Rectal smooth muscle tissue (tissue), 1 donor: Measurements from ENCODE around the gene BCAT1.
"Not testable (repeated sequence)": the region's sequence is repeated elsewhere in the genome, so short reads cannot be mapped to it uniquely, and the experiment has no call there.

Source experiments
- H3K27ac ChIP-seq: one replicate; pipeline ENCODE4 v1.7.0; 2013; ENCODE audit warnings: low read depth, low read length, inconsistent platforms
- H3K27me3 ChIP-seq: one replicate; pipeline ENCODE4 v1.7.0; 2013; ENCODE audit warnings: low read length; ENCODE audit not compliant: control insufficient read depth, insufficient read depth
- H3K36me3 ChIP-seq: one replicate; pipeline ENCODE4 v1.7.0; 2013; ENCODE audit warnings: low read length; ENCODE audit not compliant: control insufficient read depth, insufficient read depth
- H3K4me1 ChIP-seq: one replicate; pipeline ENCODE4 v1.7.0; 2013; ENCODE audit warnings: low read length; ENCODE audit not compliant: control insufficient read depth, insufficient read depth
- H3K4me3 ChIP-seq: one replicate; pipeline ENCODE4 v1.7.0; 2013; ENCODE audit warnings: low read length
- H3K9ac ChIP-seq: one replicate; pipeline ENCODE4 v1.7.0; 2013; ENCODE audit warnings: low read length

Gene BCAT1

DNA sequence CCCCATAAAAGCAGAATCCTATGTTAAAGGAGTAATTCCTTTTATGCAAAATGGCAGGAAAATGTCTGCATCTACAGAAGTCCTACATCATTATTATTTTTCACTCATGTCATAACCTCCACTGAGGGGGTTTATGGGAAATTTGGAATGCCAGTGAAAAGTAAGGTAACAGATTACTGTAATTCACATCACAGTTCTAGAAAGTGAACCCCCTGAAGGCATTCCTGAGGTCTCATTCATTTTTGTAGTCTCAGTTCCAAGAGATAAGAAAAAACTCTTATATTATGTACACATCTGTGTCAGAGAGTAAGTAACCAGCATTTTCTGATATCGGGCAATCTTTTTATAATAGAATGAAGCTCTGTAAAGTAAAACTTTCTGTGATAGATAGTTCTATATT lies 28.8 kb upstream of the BCAT1 start:
- H3K27ac ChIP-seq, result no peak overlapping the region
- no peaks in the 10 kb centered on the region for H3K4me1 ChIP-seq
- no peaks in the 10 kb centered on the region for H3K27me3 ChIP-seq
- no peak overlapping the region for H3K4me3 ChIP-seq
- no peaks in the 10 kb centered on the region for H3K36me3 ChIP-seq
- H3K9ac ChIP-seq, result no peak overlapping the region

DNA sequence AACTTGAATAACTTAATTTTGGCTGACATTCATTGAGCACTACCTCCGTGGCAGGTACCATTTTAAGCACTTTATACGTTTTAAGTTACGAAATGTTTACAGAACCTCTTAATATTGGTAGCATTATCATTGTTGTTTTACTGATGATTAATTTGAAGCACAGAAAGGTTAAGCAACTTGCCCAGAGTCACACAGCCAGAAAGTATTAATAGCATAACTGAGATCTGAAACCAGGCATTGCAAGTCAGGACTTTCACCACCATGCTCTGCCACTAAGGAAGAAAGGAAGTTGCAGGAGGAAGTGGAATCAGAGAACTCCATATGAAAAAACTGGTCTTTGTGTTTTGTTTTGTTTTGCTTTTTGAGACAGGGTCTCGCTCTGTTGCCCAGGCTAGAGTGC lies 28.2 kb upstream of the BCAT1 start:
- no peak overlapping the region for H3K9ac ChIP-seq
- H3K4me1 ChIP-seq, result no peaks in the 10 kb centered on the region
- H3K27ac ChIP-seq, result no peak overlapping the region
- no peaks in the 10 kb centered on the region for H3K27me3 ChIP-seq
- no peak overlapping the region for H3K4me3 ChIP-seq
- H3K36me3 ChIP-seq, result no peaks in the 10 kb centered on the region

DNA sequence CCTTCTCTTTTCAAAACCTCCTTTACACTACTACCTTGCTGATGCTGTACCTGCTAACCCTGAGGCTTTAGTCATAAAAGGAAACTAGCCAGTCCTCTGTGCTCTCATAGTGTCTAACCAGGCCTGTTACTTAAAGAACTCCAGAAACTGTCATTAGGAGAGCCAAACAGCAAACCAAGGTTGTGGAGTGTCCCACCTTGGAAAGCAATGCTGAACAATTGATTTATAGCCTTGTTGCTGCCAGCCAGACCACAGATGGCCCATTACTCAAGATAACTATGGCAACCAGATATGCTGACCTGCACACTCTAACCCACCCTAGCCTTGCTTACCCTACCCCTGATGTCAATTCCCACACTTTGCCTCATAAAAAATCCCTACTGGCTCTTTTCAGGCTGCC lies 26.5 kb upstream of the BCAT1 start:
- H3K27me3 ChIP-seq, result no peaks in the 10 kb centered on the region
- no peaks in the 10 kb centered on the region for H3K36me3 ChIP-seq
- no peak overlapping the region for H3K4me3 ChIP-seq
- H3K4me1 ChIP-seq, result no peaks in the 10 kb centered on the region
- no peak overlapping the region for H3K27ac ChIP-seq
- H3K9ac ChIP-seq, result no peak overlapping the region

DNA sequence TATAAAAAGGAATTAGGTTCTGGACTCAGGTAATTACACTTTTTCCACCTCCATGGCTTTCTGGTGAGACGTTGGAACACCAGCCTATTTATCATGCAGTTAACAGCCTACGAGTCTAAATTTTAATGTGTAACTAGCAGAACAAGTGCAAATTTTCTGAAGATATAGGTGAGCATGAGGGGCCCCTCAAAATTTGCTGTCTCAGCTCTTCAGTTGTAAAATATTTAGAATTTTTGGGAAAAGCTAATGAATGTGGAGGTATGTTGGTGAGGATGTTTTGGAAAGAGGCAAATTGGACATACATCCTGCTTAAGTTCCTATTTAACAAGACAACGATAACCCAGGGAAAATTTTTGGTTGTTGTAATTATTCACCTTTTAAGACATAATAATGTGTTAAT lies 25.3 kb upstream of the BCAT1 start:
- Histone ChIP-seq H3K9ac (no peak overlapping the region), H3K36me3 (no peaks in the 10 kb centered on the region), H3K27ac (no peak overlapping the region), H3K4me3 (no peak overlapping the region), H3K4me1 (no peaks in the 10 kb centered on the region), H3K27me3 (no peaks in the 10 kb centered on the region)

DNA sequence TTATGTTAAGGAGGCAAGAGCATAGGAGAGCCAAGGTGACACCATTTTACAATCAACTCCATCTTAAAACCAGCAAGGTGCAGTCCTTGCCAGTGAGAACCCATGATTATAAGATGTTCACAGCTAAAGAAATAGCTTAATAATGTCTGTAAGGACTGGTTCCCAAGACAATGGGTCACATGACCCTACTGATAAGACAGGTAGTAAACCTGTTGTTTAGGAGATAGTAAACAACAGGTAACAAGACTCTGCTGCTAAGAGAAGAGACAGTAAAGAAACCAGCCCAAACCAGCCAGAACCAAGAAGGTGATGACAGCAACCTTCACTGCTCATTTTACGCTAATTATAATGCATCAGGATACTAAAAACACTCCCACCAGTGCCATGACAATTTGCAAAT lies 23.2 kb upstream of the BCAT1 start:
- Histone ChIP-seq H3K27me3 (no peaks in the 10 kb centered on the region), H3K36me3 (no peaks in the 10 kb centered on the region), H3K9ac (no peak overlapping the region), H3K4me1 (no peaks in the 10 kb centered on the region), H3K4me3 (no peak overlapping the region), H3K27ac (no peak overlapping the region)

DNA sequence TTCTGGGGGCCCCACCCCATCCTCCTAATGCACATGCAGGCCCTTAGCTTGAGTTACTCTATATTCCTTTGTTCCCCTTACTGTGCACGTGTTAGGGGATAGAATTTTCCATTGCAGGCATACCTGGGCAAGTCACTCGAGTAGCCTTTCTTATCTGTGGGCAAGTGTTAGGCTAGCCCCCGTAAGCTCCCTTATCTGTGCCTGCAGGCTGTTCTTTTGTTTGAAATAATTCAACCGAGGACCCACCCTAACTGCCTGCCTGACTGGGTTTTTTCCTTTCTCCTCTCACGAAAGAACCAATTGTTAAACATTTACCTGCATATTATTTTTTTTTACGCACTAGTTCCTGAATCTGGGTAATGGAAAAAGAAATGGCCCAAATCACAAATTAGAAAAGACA lies 21.3 kb upstream of the BCAT1 start:
- Histone ChIP-seq H3K27ac (no peak overlapping the region), H3K4me1 (no peaks in the 10 kb centered on the region), H3K27me3 (no peaks in the 10 kb centered on the region), H3K36me3 (no peaks in the 10 kb centered on the region), H3K4me3 (no peak overlapping the region), H3K9ac (no peak overlapping the region)

DNA sequence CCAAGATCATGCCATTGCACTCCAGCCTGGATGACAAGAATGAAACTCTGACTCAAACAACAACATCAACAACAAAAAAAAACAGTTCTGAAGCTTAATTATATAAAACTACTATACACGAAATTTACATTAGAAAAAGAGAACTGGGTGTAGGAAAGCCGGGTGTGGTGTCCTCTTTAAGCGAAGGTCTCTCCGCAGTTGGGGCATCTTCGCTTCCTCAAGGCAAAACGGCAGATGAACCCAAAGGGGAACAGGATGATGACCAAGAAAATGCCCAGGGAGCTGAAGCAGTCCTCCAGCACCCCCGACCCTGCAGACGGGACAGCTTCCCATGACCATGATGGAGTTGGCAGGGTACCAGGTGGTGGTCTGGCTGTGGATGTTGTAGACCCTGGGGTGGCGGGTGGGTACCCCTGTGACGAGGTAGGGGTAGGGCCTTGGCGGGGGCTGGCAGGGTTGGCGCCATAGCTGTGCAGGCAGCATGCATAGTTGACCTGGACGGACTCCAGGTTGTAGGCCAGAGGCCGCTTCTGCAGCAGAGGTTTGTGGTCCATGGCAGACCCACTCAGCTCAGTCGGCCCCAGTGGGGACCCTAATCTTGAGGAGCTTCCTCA lies 18.2 kb upstream of the BCAT1 start:
- Histone ChIP-seq H3K27me3 (no peaks in the 10 kb centered on the region), H3K9ac (no peak overlapping the region), H3K4me3 (no peak overlapping the region), H3K36me3 (no peaks in the 10 kb centered on the region), H3K27ac (no peak overlapping the region), H3K4me1 (no peaks in the 10 kb centered on the region)

DNA sequence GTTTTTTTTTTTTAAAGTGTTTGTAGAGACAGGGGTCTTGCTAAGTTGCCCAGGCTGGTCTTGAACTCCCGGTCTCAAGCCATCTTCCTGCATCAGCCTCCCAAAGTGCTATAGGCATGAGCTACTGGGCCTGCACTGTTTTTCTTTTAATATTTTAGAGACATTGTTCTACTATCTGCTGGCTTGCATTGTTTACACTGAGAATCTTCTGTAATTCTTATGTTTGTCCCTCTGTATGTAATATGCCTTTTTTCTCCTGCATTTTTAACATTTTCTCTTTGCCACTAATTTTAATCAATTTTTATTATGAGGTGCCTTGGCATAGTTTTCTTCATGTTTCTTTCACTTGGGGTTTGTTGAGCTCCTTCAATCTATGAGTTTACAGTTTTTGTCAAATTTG lies 15.4 kb upstream of the BCAT1 start:
- Histone ChIP-seq H3K4me1 (no peaks in the 10 kb centered on the region), H3K36me3 (no peaks in the 10 kb centered on the region), H3K9ac (no peak overlapping the region), H3K27ac (no peak overlapping the region), H3K27me3 (no peaks in the 10 kb centered on the region), H3K4me3 (no peak overlapping the region)

DNA sequence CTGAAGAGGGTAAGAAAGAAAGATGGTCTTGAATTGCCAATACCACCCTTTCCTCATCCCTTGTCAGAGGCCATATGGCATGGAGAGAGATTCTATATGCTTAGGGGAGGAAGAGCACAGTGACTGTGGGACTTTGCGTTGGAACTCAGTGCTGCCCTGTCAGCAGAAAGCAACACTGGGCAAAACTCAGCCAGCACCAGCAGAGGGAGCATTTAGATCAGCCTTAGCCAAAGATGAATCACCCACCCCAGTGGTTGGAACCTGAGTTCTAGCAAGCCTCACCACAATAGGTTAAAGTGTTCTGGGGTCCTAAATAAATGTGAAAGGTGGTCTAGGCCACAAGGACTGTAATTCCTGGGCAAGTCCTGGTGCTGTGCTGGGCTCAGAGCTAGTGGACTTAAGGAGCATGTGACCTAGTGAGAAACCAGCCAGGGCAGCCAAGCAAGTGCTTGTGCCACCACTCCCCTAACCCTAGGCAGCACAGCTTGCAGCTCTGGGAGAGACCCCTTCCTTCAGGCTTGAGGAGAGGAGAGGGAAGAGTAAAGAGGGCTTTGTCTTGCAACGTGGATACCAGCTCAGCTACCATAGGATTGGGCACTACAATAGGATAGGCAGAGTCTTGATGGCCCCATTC lies 11.4 kb upstream of the BCAT1 start:
- H3K9ac ChIP-seq, result no peak overlapping the region
- no peak overlapping the region for H3K4me3 ChIP-seq
- no peaks in the 10 kb centered on the region for H3K36me3 ChIP-seq
- no peak overlapping the region for H3K27ac ChIP-seq
- no peaks in the 10 kb centered on the region for H3K27me3 ChIP-seq
- no peaks in the 10 kb centered on the region for H3K4me1 ChIP-seq

DNA sequence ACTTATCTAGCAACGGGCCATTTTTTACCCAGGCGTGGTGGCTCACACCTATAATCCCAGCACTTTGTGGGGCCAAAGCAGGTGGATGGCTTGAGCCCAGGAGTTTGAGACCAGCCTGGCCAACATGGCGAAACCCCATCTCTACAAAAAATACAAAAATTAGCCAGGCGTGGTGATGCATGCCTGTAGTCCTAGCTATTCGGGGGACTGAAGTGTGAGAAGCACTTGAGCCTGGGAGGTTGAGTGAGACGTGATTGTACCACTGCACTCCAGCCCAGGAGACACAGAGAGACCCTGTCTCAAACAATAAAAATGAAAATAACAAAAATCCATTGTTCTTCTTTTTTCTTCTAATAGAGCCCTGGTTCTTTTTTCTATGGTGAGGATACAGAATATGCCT lies 7.5 kb upstream of the BCAT1 start:
- not testable (repeated sequence) for H3K27me3 ChIP-seq, H3K4me1 ChIP-seq, H3K9ac ChIP-seq, H3K27ac ChIP-seq, H3K36me3 ChIP-seq, H3K4me3 ChIP-seq

DNA sequence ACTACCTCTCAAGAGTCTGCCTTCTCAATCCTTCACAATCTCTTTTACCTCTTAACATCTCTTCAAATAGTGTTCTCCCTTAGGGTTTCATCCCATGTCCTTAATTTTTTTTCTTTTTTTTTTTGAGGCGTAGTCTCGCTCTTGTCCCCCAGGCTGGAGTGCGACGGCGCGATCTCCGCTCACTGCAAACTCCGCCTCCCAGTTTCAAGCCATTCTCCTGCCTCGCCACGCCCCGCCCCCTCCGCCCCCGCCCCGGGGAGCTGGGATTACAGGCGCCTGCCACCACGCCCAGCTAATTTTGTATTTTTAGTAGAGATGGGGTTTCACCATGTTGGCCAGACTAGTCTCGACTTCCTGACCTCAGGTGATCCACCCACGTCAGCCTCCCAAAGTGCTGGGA lies 7.0 kb upstream of the BCAT1 start:
- H3K9ac ChIP-seq, result no peak overlapping the region
- H3K27me3 ChIP-seq, result no peaks in the 10 kb centered on the region
- H3K36me3 ChIP-seq, result no peaks in the 10 kb centered on the region
- no peaks in the 10 kb centered on the region for H3K4me1 ChIP-seq
- no peak overlapping the region for H3K27ac ChIP-seq
- H3K4me3 ChIP-seq, result no peak overlapping the region

DNA sequence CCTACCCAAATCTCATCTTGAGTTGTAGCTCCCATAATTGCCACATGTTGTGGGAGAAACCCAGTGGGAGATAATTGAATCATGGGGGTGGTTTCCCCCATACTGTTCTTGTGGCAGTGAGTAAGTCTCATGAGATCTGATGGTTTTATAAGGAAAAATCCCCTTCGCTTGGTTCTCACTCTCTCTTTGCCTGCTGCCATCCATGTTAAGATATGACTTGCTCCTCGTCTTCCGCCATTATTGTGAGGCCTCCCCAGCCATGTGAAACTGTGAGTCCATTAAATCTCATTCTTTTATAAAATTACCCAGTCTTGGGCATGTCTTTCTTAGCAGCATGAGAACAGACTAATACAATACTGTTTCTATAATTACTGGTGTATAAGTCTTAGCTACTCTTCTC lies 6.5 kb upstream of the BCAT1 start:
- H3K36me3 ChIP-seq, result no peaks in the 10 kb centered on the region
- H3K4me3 ChIP-seq, result no peak overlapping the region
- H3K9ac ChIP-seq, result no peak overlapping the region
- no peaks in the 10 kb centered on the region for H3K27me3 ChIP-seq
- no peak overlapping the region for H3K27ac ChIP-seq
- no peaks in the 10 kb centered on the region for H3K4me1 ChIP-seq

DNA sequence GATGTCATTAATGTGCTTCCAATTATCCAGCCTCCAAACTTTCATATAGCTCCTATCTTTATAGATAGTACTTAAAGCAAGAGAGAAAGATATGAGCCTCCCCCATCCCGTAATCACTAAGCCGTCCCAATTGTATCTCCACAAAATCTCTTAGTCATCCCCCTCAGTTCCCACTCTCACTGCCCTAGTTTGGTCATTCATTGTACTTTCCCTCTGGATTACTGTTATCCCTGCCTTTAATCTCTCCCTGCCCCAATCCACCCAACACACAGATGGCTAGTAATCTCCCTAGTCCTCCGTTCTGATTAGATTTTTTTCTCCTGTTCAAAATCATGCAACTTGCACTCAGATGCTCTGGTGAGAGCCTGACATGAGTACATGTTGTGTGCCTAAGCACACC lies 5.4 kb upstream of the BCAT1 start:
- Histone ChIP-seq H3K4me3 (no peak overlapping the region), H3K36me3 (no peaks in the 10 kb centered on the region), H3K27ac (no peak overlapping the region), H3K9ac (no peak overlapping the region), H3K4me1 (no peaks in the 10 kb centered on the region), H3K27me3 (no peaks in the 10 kb centered on the region)
